Esophagus muscularis mucosa (tissue), 3 donors: ENCODE measurements around the gene HIVEP2.

ENCODE experiments used
- POLR2A ChIP-seq: fragments of 450-650 bp; IDR thresholded peaks from one replicate; pipeline ENCODE4 v1.6.1; 2017; ENCODE audit warnings: antibody characterized with exemption, moderate library complexity, mild to moderate bottlenecking, low read depth
- TF ChIP-seq, protein P1 (sequence below), 3 experiments: fragments of 200-600 bp in 2 of 3; fragments of 450-650 bp in 1 of 3; sonication (generic) in 2 of 3; IDR thresholded peaks; one replicate each; pipeline ENCODE4 v1.5.1; 2017 to 2019; ENCODE audit warnings: antibody characterized with exemption in 3 of 3, mild to moderate bottlenecking in 2 of 3, moderate library complexity in 1 of 3

DNA sequence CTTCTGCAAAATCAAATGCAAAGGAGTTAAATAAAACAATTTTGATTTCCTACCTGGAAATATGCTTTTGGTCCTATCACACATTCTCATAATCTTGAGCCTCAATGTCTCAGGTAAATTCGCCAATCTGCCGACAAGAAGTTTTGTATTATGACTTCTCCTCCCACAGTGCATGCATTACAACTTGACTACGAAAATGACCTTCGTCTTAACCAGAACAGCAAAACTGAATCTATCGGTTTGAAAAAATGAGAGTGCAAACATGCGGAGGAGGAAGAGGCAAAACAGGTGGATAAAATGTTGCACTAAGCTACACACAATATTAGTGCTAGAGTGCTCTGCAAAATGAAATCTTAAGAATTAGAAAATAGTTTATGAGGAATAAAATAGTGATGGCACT, 43.4 kb downstream of the HIVEP2 start:
- TF ChIP-seq, protein P1, sequence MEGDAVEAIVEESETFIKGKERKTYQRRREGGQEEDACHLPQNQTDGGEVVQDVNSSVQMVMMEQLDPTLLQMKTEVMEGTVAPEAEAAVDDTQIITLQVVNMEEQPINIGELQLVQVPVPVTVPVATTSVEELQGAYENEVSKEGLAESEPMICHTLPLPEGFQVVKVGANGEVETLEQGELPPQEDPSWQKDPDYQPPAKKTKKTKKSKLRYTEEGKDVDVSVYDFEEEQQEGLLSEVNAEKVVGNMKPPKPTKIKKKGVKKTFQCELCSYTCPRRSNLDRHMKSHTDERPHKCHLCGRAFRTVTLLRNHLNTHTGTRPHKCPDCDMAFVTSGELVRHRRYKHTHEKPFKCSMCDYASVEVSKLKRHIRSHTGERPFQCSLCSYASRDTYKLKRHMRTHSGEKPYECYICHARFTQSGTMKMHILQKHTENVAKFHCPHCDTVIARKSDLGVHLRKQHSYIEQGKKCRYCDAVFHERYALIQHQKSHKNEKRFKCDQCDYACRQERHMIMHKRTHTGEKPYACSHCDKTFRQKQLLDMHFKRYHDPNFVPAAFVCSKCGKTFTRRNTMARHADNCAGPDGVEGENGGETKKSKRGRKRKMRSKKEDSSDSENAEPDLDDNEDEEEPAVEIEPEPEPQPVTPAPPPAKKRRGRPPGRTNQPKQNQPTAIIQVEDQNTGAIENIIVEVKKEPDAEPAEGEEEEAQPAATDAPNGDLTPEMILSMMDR (IDR thresholded peaks at IDR 0.05) = no peak
- TF ChIP-seq POLR2A = no peak
